HepG2 (cell line): Measurements from ENCODE around the gene RHOBTB3. TPM values are rescaled to one million over a fixed set of nuclear protein-coding genes. Genes with fewer than 3 reads are reported as not detected.
A peak's percentile ranks its signal among the peaks of the same experiment; 100 is the strongest.

Source experiments
- BORCS8-MEF2B ChIP-seq: sonication (generic); formaldehyde crosslinking; IDR thresholded peaks from 2 replicates; pipeline ENCODE4 v1.8.0; 2022; ENCODE audit warnings: mild to moderate bottlenecking, missing genetic modification reagents
- CBX2 ChIP-seq, 2 experiments: fragments of 200-600 bp in 1 of 2; sonication (generic); formaldehyde crosslinking in 1 of 2; IDR thresholded peaks; 2 replicates each; pipeline versions ENCODE4 v1.7.0 to v1.8.1; 2018 to 2022; ENCODE audit warnings: low read depth in 2 of 2, low read length in 1 of 2, mild to moderate bottlenecking in 1 of 2, missing genetic modification reagents in 1 of 2
- HDAC1 ChIP-seq: sonication (generic); formaldehyde crosslinking; IDR thresholded peaks from 2 replicates; pipeline ENCODE4 v1.5.1; 2020; ENCODE audit warnings: mild to moderate bottlenecking, missing genetic modification reagents
- ISL2 ChIP-seq: sonication (generic); formaldehyde crosslinking; IDR thresholded peaks from 2 replicates; pipeline ENCODE4 v1.5.0; 2020; ENCODE audit warnings: missing genetic modification reagents
- MYC ChIP-seq: sonication (generic); formaldehyde crosslinking; IDR thresholded peaks from 2 replicates; pipeline ENCODE4 v1.9.0; 2021; ENCODE audit warnings: missing genetic modification reagents, borderline replicate concordance
- MZF1 ChIP-seq: sonication (generic); formaldehyde crosslinking; IDR thresholded peaks from 2 replicates; pipeline ENCODE4 v1.8.1; 2023; ENCODE audit warnings: mild to moderate bottlenecking, missing genetic modification reagents, borderline replicate concordance
- NFATC3 ChIP-seq: sonication (generic); formaldehyde crosslinking; IDR thresholded peaks from 2 replicates; pipeline ENCODE4 v1.5.1; 2020; ENCODE audit warnings: mild to moderate bottlenecking, missing genetic modification reagents
- NFYB ChIP-seq: sonication (generic); formaldehyde crosslinking; IDR thresholded peaks from 2 replicates; pipeline ENCODE4 v1.4.0; 2020; ENCODE audit warnings: missing genetic modification reagents
- RXRB ChIP-seq: IDR thresholded peaks from 2 replicates; pipeline ENCODE4 v1.6.1; 2016; ENCODE audit warnings: borderline replicate concordance, missing genetic modification reagents, missing compliant biosample characterization
- ZBTB20 ChIP-seq: sonication (generic); formaldehyde crosslinking; IDR thresholded peaks from 2 replicates; pipeline ENCODE4 v1.8.1; 2023; ENCODE audit warnings: missing genetic modification reagents, low read depth, mild to moderate bottlenecking, borderline replicate concordance
- ZFP36 ChIP-seq: fragments of 150-350 bp; IDR thresholded peaks from 2 replicates; pipeline ENCODE4 v1.6.1; 2018; ENCODE audit warnings: borderline replicate concordance, low read length, low read depth; ENCODE audit not compliant: partially characterized antibody
- ZFP82 ChIP-seq: sonication (generic); formaldehyde crosslinking; IDR thresholded peaks from 2 replicates; pipeline ENCODE4 v1.5.1; 2020; ENCODE audit warnings: mild to moderate bottlenecking, missing genetic modification reagents, borderline replicate concordance
- ZNF124 ChIP-seq: sonication (generic); formaldehyde crosslinking; IDR thresholded peaks from 2 replicates; pipeline ENCODE4 v1.4.0; 2020; ENCODE audit warnings: missing genetic modification reagents
- ZNF296 ChIP-seq: sonication (generic); formaldehyde crosslinking; conservative IDR thresholded peaks from 2 replicates; pipeline ENCODE4 v1.5.0; 2020; ENCODE audit warnings: mild to moderate bottlenecking, missing genetic modification reagents
- ZNF333 ChIP-seq: sonication (generic); formaldehyde crosslinking; IDR thresholded peaks from 2 replicates; pipeline ENCODE4 v1.4.0; 2020; ENCODE audit warnings: mild to moderate bottlenecking, missing genetic modification reagents, borderline replicate concordance
- ZNF619 ChIP-seq: sonication (generic); formaldehyde crosslinking; IDR thresholded peaks from 2 replicates; pipeline ENCODE4 v1.4.0; 2020; ENCODE audit warnings: mild to moderate bottlenecking, missing genetic modification reagents
- ZNF766 ChIP-seq: sonication (generic); formaldehyde crosslinking; IDR thresholded peaks from 2 replicates; pipeline ENCODE4 v1.5.0; 2020; ENCODE audit warnings: missing genetic modification reagents, borderline replicate concordance
- ZNF768 ChIP-seq: sonication (generic); formaldehyde crosslinking; IDR thresholded peaks from 2 replicates; pipeline ENCODE4 v1.4.0; 2020; ENCODE audit warnings: missing genetic modification reagents
- ZNF83 ChIP-seq: sonication (generic); formaldehyde crosslinking; IDR thresholded peaks from 2 replicates; pipeline ENCODE4 v1.4.0; 2020; ENCODE audit warnings: missing genetic modification reagents, mild to moderate bottlenecking, borderline replicate concordance
- ZNF883 ChIP-seq: sonication (generic); formaldehyde crosslinking; IDR thresholded peaks from 2 replicates; pipeline ENCODE4 v1.5.1; 2020; ENCODE audit warnings: mild to moderate bottlenecking, missing genetic modification reagents; ENCODE audit errors: not compliant biosample characterization
- polyA plus RNA-seq, 8 experiments: library from polyadenylated mRNA; depleted of rRNA in 3 of 8; stranded (reverse) in 7 of 8; unstranded in 1 of 8; fragments of >200 nt; fragmentation: Illumina TruSeq in 4 of 8; extraction: Trizol in 4 of 8; gene quantifications; 2 replicates each; pipeline versions ENCODE4 v1.2.1 to v1.2.3, GENCODE V29; 2011 to 2016; ENCODE audit warnings: low read depth in 4 of 8, missing spikeins in 1 of 8, mixed read lengths in 1 of 8; ENCODE audit not compliant: insufficient read depth in 1 of 8
- total RNA-seq, 5 experiments: library from RNA; depleted of rRNA; stranded (reverse); fragments of >200 nt; fragmentation: Illumina TruSeq; extraction: Trizol; gene quantifications; 2 replicates each; pipeline ENCODE4 v1.2.3, GENCODE V29; 2016; ENCODE audit warnings: low read depth in 1 of 5
- TF ChIP-seq, protein P1 (sequence below): conservative IDR thresholded peaks from 2 replicates; pipeline ENCODE4 v1.6.1; 2018; ENCODE audit warnings: missing genetic modification reagents
- TF ChIP-seq, protein P2 (sequence below): IDR thresholded peaks from 2 replicates; pipeline ENCODE4 v1.6.1; 2016; ENCODE audit warnings: missing genetic modification reagents, missing compliant biosample characterization
- TF ChIP-seq, protein P3 (sequence below): sonication (generic); formaldehyde crosslinking; conservative IDR thresholded peaks from 2 replicates; pipeline ENCODE4 v1.8.1; 2023; ENCODE audit warnings: missing genetic modification reagents
- TF ChIP-seq, protein P4 (sequence below): sonication (generic); formaldehyde crosslinking; IDR thresholded peaks from 2 replicates; pipeline ENCODE4 v1.9.0; 2021; ENCODE audit warnings: missing genetic modification reagents, borderline replicate concordance
- TF ChIP-seq, protein P5 (sequence below): sonication (generic); formaldehyde crosslinking; IDR thresholded peaks from 2 replicates; pipeline ENCODE4 v1.8.1; 2023; ENCODE audit warnings: mild to moderate bottlenecking, missing genetic modification reagents

RHOBTB3 gene
- total and polyA plus RNA-seq, 2 of the 13 experiments (the other 11 are each of a cell fraction or from before 2014, with no cell fraction given): 31.6 to 35.4 TPM

DNA sequence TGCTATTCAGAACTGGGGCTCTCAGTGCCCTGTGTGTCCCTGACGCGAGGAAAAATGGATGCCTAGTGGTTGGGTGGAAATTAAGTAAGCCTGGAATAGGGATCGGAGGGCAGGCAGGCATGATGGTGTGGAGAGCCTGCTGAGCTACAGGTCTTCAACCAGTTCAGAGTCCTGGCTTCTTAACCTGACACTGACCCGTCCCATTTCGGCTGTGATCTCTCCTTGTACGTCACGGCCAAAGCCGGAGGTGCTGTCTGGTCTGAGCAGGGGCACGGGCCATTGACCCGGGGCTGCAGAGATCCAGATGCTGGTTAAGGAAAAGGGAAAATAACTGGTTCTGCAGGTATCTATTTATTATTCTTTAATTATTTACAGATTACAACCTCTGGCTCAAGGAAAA is 27.9 kb downstream of the RHOBTB3 start (continued):
- TF ChIP-seq, protein P1, sequence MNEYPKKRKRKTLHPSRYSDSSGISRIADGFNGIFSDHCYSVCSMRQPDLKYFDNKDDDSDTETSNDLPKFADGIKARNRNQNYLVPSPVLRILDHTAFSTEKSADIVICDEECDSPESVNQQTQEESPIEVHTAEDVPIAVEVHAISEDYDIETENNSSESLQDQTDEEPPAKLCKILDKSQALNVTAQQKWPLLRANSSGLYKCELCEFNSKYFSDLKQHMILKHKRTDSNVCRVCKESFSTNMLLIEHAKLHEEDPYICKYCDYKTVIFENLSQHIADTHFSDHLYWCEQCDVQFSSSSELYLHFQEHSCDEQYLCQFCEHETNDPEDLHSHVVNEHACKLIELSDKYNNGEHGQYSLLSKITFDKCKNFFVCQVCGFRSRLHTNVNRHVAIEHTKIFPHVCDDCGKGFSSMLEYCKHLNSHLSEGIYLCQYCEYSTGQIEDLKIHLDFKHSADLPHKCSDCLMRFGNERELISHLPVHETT (CRISPR knock-in tag): 0 out of 2 replicates have a peak, but pooled peaks have one; percentile 25
- peak; percentile 86 for TF ChIP-seq RXRB
- TF ChIP-seq CBX2 (IDR thresholded peaks at IDR 0.05; ENCODE audit: low read depth, low read length): no peak
- no peak for TF ChIP-seq CBX2 (CRISPR knock-in tag; IDR thresholded peaks at IDR 0.05; ENCODE audit: low read depth)
- TF ChIP-seq NFYB (CRISPR knock-in tag): no peak
- no peak for TF ChIP-seq ZNF124 (CRISPR knock-in tag)
- peak; percentile 22; the same call in 1 of the 2 replicates for TF ChIP-seq HDAC1 (CRISPR knock-in tag)
- no peak for TF ChIP-seq ZNF883
- TF ChIP-seq ZNF619 (CRISPR knock-in tag): no peak
- TF ChIP-seq ZNF83 (CRISPR knock-in tag): no peak
- TF ChIP-seq, protein P2, sequence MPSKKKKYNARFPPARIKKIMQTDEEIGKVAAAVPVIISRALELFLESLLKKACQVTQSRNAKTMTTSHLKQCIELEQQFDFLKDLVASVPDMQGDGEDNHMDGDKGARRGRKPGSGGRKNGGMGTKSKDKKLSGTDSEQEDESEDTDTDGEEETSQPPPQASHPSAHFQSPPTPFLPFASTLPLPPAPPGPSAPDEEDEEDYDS (CRISPR knock-in tag): no peak
- TF ChIP-seq ZFP36: no peak
- TF ChIP-seq ZNF766 (CRISPR knock-in tag): no peak
- no peak for TF ChIP-seq MZF1 (CRISPR knock-in tag)
- TF ChIP-seq, protein P3, sequence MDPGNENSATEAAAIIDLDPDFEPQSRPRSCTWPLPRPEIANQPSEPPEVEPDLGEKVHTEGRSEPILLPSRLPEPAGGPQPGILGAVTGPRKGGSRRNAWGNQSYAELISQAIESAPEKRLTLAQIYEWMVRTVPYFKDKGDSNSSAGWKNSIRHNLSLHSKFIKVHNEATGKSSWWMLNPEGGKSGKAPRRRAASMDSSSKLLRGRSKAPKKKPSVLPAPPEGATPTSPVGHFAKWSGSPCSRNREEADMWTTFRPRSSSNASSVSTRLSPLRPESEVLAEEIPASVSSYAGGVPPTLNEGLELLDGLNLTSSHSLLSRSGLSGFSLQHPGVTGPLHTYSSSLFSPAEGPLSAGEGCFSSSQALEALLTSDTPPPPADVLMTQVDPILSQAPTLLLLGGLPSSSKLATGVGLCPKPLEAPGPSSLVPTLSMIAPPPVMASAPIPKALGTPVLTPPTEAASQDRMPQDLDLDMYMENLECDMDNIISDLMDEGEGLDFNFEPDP (CRISPR knock-in tag): no peak
- no peak for TF ChIP-seq ZNF333 (CRISPR knock-in tag)
- no peak for TF ChIP-seq NFATC3 (CRISPR knock-in tag)
- TF ChIP-seq, protein P4, sequence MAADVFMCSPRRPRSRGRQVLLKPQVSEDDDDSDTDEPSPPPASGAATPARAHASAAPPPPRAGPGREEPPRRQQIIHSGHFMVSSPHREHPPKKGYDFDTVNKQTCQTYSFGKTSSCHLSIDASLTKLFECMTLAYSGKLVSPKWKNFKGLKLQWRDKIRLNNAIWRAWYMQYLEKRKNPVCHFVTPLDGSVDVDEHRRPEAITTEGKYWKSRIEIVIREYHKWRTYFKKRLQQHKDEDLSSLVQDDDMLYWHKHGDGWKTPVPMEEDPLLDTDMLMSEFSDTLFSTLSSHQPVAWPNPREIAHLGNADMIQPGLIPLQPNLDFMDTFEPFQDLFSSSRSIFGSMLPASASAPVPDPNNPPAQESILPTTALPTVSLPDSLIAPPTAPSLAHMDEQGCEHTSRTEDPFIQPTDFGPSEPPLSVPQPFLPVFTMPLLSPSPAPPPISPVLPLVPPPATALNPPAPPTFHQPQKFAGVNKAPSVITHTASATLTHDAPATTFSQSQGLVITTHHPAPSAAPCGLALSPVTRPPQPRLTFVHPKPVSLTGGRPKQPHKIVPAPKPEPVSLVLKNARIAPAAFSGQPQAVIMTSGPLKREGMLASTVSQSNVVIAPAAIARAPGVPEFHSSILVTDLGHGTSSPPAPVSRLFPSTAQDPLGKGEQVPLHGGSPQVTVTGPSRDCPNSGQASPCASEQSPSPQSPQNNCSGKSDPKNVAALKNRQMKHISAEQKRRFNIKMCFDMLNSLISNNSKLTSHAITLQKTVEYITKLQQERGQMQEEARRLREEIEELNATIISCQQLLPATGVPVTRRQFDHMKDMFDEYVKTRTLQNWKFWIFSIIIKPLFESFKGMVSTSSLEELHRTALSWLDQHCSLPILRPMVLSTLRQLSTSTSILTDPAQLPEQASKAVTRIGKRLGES (CRISPR knock-in tag): no peak
- no peak for TF ChIP-seq ZNF296 (CRISPR knock-in tag)
- no peak for TF ChIP-seq MYC (CRISPR knock-in tag)
- no peak for TF ChIP-seq BORCS8-MEF2B (CRISPR knock-in tag)
- no peak for TF ChIP-seq ZFP82 (CRISPR knock-in tag)
- no peak for TF ChIP-seq ZNF768 (CRISPR knock-in tag)
- TF ChIP-seq, protein P5, sequence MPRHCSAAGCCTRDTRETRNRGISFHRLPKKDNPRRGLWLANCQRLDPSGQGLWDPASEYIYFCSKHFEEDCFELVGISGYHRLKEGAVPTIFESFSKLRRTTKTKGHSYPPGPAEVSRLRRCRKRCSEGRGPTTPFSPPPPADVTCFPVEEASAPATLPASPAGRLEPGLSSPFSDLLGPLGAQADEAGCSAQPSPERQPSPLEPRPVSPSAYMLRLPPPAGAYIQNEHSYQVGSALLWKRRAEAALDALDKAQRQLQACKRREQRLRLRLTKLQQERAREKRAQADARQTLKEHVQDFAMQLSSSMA: no peak
- TF ChIP-seq ISL2 (CRISPR knock-in tag): no peak
- TF ChIP-seq ZBTB20: no peak
